Measurements from ENCODE around the gene NUP50. TPM values are rescaled to one million over a fixed set of nuclear protein-coding genes. Genes with fewer than 3 reads are reported as not detected.
"Not testable (repeated sequence)": the region's sequence is repeated elsewhere in the genome, so short reads cannot be mapped to it uniquely, and the experiment has no call there.

The NUP50 gene
- total RNA-seq, 1 donor from 2014 or later: 76.9 TPM

DNA sequence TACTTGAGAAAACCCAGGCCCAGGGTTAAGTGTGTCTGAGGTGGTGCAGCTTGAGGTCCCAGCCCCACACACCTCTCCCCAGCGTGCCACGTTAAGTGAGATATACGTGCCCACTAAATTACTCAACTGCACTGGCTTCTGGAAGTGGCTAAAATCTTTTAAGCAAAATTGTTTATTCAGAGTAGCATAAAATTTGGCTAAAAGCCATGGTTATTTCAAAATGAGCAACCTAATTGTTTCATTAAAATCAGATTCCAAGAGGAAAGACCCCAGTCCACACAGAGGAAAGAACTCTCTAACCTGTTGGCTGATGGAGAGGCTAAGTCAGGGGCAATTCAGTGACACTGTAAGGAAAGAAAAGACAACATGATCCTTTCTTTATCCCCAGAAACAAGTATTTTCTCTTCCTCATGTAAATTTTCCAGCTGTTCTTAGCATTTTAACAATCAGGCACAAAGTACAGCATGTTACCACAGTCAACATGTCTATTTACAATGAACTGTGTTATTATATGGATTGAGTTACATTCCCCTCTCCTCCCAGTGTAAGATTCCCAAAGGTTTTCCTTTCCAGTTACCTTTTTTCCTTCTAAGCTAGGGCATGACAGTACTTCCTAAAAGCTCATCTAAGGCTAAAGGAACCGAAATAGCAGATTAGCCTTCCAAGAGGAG is 26.6 kb downstream of the NUP50 start:
- no peak for DNase-seq (ENCODE audit: extremely low spot score in 2 of 2)
- TF ChIP-seq, protein P1, sequence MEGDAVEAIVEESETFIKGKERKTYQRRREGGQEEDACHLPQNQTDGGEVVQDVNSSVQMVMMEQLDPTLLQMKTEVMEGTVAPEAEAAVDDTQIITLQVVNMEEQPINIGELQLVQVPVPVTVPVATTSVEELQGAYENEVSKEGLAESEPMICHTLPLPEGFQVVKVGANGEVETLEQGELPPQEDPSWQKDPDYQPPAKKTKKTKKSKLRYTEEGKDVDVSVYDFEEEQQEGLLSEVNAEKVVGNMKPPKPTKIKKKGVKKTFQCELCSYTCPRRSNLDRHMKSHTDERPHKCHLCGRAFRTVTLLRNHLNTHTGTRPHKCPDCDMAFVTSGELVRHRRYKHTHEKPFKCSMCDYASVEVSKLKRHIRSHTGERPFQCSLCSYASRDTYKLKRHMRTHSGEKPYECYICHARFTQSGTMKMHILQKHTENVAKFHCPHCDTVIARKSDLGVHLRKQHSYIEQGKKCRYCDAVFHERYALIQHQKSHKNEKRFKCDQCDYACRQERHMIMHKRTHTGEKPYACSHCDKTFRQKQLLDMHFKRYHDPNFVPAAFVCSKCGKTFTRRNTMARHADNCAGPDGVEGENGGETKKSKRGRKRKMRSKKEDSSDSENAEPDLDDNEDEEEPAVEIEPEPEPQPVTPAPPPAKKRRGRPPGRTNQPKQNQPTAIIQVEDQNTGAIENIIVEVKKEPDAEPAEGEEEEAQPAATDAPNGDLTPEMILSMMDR (IDR thresholded peaks at IDR 0.05): no peak
- TF ChIP-seq POLR2AphosphoS5 (IDR thresholded peaks at IDR 0.05; ENCODE audit: insufficient read depth in 1 of 2, low read depth in 1 of 2): no peak
- TF ChIP-seq POLR2A (IDR thresholded peaks at IDR 0.05): no peak
- H3K36me3 ChIP-seq: peaks cover 0 to 11% of the 10 kb centered on the region in 2 donors

DNA sequence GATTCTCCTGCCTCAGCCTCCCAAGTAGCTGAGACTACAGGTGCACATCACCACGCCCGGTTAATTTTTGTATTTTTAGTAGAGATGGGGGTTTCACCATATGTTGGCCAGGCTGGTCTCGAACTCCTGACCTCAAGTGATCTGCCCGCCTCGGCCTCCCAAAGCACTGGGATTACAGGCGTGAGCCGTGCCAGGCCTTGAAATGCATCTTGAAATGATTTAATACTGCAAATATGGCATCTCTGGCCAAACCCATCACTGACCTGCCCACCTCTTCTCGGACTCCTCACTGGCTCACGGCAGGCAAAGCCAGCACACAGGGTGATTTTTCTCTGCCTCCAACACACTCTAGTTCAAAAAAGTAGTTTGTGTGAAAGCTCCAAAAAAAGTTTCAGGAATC is 28.0 kb downstream of the NUP50 start:
- H3K27ac ChIP-seq; H3K4me3 ChIP-seq; H3K27me3 ChIP-seq; DNase-seq (ENCODE audit: extremely low spot score in 2 of 2); H3K4me1 ChIP-seq; H3K9me3 ChIP-seq; intact Hi-C loops (cut with DNase I): not testable (repeated sequence)
- H3K36me3 ChIP-seq: peaks cover 0 to 17% of the 10 kb centered on the region in 2 donors

More for the DNA sequence above, 26.6 kb downstream of the NUP50 start:
- no peaks in the 10 kb centered on the region for H3K27me3 ChIP-seq
- H3K4me1 ChIP-seq: no peaks in the 10 kb centered on the region
- intact Hi-C loops (cut with DNase I): no loop called here
- no peak overlapping the region for H3K27ac ChIP-seq
- H3K9me3 ChIP-seq: no peaks in the 10 kb centered on the region
- H3K4me3 ChIP-seq: no peak overlapping the region

DNA sequence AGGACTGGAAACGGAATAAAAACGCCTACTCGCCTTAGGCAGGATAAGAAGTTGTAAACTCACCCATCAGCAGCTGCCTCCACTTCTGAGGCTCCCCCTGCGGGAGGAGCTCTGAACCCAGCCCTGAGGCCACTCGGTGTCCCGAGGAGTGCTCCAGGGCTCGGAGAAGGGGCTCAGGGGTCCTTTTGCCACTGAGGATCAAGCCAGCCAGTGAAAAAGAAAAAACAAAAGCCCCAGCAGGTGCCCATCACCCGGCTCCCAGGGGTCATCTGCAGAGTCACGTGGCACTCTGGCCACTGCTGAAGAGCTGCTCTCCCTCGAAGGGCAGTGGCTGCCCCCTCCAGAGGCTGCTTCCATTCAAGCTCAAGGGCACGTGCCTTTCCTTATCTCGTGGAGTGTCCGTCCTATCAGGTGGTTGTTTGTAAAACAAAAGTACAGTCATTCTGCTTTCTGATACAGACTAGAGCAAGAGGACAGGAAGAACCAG is 29.0 kb downstream of the NUP50 start:
- DNase-seq (ENCODE audit: extremely low spot score in 2 of 2): no peak
- no peak overlapping the region for H3K27ac ChIP-seq

DNA sequence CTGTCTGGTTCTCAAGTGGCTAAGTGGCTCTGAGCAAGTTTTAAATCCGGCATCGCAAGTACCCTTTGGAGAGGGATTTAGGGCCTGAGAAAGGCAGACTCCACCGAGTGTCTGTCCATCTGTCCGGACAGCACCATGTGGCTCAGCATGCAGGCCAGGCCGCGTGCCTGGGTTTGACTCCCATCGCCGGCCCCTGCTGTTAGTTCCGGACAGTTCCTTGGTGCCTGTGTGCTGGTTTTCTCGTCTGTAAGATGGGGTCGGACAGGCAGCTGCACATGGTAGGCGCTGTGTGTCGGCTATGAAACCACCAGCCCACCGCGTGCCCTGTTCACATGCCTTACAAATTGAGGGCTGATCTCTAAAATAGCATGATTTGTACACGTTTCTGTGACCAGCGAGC is 31.0 kb downstream of the NUP50 start:
- Histone ChIP-seq H3K36me3 (peaks cover 0 to 46% of the 10 kb centered on the region in 2 donors), H3K4me1 (no peaks in the 10 kb centered on the region), H3K4me3 (no peak overlapping the region), H3K27me3 (no peaks in the 10 kb centered on the region), H3K9me3 (no peaks in the 10 kb centered on the region), H3K27ac (no peak overlapping the region)
- DNase-seq (ENCODE audit: extremely low spot score in 2 of 2): no peak
- TF ChIP-seq POLR2AphosphoS5 (IDR thresholded peaks at IDR 0.05; ENCODE audit: insufficient read depth in 1 of 2, low read depth in 1 of 2) (no peak), POLR2A (IDR thresholded peaks at IDR 0.05) (no peak)
- TF ChIP-seq, protein P1 (IDR thresholded peaks at IDR 0.05): no peak
- intact Hi-C loops (cut with DNase I): no loop called here

More for the DNA sequence above, 29.0 kb downstream of the NUP50 start:
- TF ChIP-seq POLR2A (IDR thresholded peaks at IDR 0.05): no peak
- TF ChIP-seq, protein P1 (IDR thresholded peaks at IDR 0.05): no peak
- TF ChIP-seq POLR2AphosphoS5 (IDR thresholded peaks at IDR 0.05; ENCODE audit: insufficient read depth in 1 of 2, low read depth in 1 of 2): no peak
- H3K9me3 ChIP-seq: no peaks in the 10 kb centered on the region
- H3K4me3 ChIP-seq: no peak overlapping the region
- H3K27me3 ChIP-seq: no peaks in the 10 kb centered on the region
- intact Hi-C loops (cut with DNase I): no loop called here
- H3K36me3 ChIP-seq: peaks cover 0 to 27% of the 10 kb centered on the region in 2 donors
- H3K4me1 ChIP-seq: no peaks in the 10 kb centered on the region

DNA sequence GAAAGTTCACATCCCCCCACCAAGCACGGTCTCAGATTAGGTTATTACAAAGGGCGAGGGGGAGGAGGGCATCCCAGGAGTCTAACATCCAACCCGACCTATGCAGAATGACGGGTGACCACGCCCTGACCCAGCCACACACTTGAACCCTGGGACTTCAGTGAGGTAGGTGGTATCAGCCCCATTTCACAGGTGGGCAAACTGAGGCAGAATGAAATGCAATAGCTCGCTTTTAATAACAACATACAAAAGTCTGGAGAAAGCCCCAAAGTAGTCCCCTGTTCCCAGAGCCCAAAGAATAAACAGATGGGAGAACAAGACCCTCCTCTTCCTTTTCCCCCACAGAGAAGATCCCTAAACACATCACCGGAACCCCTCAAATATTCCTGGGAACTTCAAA is 31.9 kb downstream of the NUP50 start:
- H3K4me1 ChIP-seq: no peaks in the 10 kb centered on the region
- no peak for DNase-seq (ENCODE audit: extremely low spot score in 2 of 2)
- peaks cover 0 to 55% of the 10 kb centered on the region in 2 donors for H3K36me3 ChIP-seq
- no peak overlapping the region for H3K27ac ChIP-seq
- no peaks in the 10 kb centered on the region for H3K27me3 ChIP-seq
- H3K4me3 ChIP-seq: no peak overlapping the region
- no peaks in the 10 kb centered on the region for H3K9me3 ChIP-seq
- no peak for TF ChIP-seq POLR2AphosphoS5 (IDR thresholded peaks at IDR 0.05; ENCODE audit: insufficient read depth in 1 of 2, low read depth in 1 of 2)
- TF ChIP-seq, protein P1 (IDR thresholded peaks at IDR 0.05): no peak
- TF ChIP-seq POLR2A (IDR thresholded peaks at IDR 0.05): no peak
- intact Hi-C loops (cut with DNase I): no loop called here

Measured in vagina (tissue), 2 donors.